ENCODE measurements around the gene FGF11.

Gene FGF11

DNA sequence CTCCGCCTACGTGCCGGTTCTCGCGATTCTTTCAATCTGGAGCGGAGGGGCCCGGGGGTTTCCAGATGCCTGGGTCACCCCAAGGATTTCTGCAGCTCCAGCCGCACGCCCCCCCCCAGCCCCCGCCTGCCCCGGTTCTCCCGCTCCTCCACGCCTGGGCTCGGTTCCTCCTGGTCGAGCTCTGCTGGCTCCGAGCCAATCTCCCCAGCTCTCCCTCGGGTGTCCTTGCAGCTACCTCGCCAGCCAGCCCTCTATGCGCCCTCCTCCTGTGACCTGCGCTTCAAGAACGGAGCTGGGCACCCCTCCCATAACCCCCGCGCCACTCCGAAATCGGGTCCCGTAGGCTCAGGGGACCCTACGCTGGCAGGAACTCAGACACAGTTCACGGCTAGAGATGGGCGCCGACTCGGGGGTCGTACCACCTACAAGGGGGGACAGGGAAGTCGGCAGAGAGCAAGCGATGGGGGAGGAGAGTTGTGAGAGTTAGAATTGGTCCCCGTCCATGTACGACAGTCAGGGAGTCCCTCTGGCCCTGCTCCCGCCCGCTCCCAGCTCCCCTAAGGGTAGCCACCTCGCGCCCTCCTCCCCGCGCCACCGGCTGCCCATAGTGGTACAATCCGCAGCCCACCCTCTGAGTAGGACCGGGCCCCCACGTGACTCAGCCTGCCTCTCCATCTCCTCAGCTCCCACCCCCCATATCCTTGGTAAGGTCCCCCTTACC, 961 bp downstream of the FGF11 start:
- TF ChIP-seq, protein P1, sequence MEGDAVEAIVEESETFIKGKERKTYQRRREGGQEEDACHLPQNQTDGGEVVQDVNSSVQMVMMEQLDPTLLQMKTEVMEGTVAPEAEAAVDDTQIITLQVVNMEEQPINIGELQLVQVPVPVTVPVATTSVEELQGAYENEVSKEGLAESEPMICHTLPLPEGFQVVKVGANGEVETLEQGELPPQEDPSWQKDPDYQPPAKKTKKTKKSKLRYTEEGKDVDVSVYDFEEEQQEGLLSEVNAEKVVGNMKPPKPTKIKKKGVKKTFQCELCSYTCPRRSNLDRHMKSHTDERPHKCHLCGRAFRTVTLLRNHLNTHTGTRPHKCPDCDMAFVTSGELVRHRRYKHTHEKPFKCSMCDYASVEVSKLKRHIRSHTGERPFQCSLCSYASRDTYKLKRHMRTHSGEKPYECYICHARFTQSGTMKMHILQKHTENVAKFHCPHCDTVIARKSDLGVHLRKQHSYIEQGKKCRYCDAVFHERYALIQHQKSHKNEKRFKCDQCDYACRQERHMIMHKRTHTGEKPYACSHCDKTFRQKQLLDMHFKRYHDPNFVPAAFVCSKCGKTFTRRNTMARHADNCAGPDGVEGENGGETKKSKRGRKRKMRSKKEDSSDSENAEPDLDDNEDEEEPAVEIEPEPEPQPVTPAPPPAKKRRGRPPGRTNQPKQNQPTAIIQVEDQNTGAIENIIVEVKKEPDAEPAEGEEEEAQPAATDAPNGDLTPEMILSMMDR (IDR thresholded peaks at IDR 0.05; ENCODE audit: control extremely low read depth, extremely low read depth, low read depth, missing control alignments) = no peak
- ChIA-PET CTCF (interaction anchor here (0.9 to 4.5 kb wide), 8 partner anchors 12 to 120 kb away, joined by 3 to 20 read pairs (median 3); partner anchors contain the start of genes SENP3, SPEM1 and SPEM2), POLR2A (interaction anchor here (0.9 to 2.1 kb wide), 4 partner anchors 10 to 45 kb away, joined by 4 to 12 read pairs (median 6); partner anchors contain the start of gene POLR2A)
- DNase-seq (ENCODE audit: extremely low spot score) = peak; percentile 76

DNA sequence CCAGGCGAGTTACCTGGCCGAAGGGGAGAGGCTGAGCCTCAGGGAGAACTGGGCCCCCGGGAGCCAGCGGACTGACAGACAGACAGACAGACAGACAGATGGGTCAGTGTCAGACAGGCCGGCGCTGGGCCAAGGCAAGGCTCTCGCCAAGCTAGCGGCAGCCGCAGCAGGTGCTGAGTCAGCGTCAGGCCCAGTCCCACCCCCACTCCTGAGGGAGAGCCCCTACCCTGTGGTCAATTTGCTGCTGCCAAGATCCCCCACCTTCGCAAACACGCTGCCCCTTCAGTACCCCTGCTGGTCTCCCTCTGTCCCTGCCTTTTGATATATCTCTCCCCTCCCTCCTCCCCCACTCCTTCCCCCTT, 1.5 kb downstream of the FGF11 start:
- POLR2A ChIA-PET = interaction anchor here (0.6 to 2.1 kb wide), 5 partner anchors 8 to 45 kb away, joined by 3 to 12 read pairs (median 5); partner anchors contain the start of gene POLR2A
- DNase-seq (ENCODE audit: extremely low spot score) = peak; percentile 78
- CTCF ChIA-PET = interaction anchor here (0.9 to 4.5 kb wide), 10 partner anchors 11 to 120 kb away, joined by 3 to 20 read pairs (median 5); partner anchors contain the start of genes SENP3, SPEM1 and TMEM95
- TF ChIP-seq, protein P1 (IDR thresholded peaks at IDR 0.05; ENCODE audit: control extremely low read depth, extremely low read depth, low read depth, missing control alignments) = no peak

DNA sequence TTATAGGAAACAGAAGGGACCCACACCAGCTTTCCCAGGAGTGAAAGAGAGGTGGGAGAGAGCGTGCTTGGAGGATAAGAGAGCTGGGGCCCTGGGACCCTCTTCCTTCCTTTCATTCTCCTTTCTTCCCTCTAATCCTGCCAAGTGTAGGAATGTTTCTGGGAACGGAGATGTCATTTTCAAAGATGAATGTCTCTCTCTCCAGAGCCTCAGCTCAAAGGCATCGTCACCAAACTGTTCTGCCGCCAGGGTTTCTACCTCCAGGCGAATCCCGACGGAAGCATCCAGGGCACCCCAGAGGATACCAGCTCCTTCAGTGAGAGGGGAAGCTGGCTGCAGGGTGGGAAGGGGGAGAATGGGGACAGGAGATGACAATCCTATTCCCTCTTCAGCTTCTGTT, 2.0 kb downstream of the FGF11 start:
- POLR2A ChIA-PET = interaction anchor here (0.6 to 2.1 kb wide), 3 partner anchors 9 to 46 kb away, joined by 3 to 12 read pairs (median 4); partner anchors contain the start of gene POLR2A
- CTCF ChIA-PET = interaction anchor here (0.9 to 4.5 kb wide), 10 partner anchors 11 to 119 kb away, joined by 3 to 20 read pairs (median 5); partner anchors contain the start of genes SENP3, SPEM1 and TMEM95
- no peak for DNase-seq (ENCODE audit: extremely low spot score)
- TF ChIP-seq, protein P1 (IDR thresholded peaks at IDR 0.05; ENCODE audit: control extremely low read depth, extremely low read depth, low read depth, missing control alignments) = no peak

DNA sequence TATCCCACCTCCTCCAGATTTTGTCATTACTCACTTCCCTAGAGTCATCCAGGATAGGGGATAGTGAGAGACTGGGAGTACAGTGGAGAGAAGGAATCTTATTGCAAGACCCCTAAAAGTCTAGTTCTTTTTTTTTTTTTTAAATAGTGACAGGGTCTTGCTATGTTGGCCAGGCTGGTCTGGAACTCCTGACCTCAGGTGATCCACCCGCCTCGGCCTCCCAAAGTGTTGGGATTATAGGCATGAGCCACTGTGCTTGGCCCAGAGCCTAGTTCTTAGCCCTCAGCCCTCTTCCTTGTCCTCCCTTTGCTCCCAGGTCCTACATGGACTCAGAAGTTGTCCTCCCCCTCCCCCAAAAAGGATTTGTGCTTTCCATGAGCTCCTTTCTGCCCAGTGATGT, 2.8 kb downstream of the FGF11 start:
- POLR2A ChIA-PET = no interaction called here
- TF ChIP-seq, protein P1 (IDR thresholded peaks at IDR 0.05; ENCODE audit: control extremely low read depth, extremely low read depth, low read depth, missing control alignments) = no peak
- CTCF ChIA-PET = interaction anchor here (1.1 to 4.5 kb wide), 5 partner anchors 13 to 118 kb away, joined by 3 to 20 read pairs (median 9); partner anchors contain the start of genes SENP3 and TMEM95
- no peak for DNase-seq (ENCODE audit: extremely low spot score)

DNA sequence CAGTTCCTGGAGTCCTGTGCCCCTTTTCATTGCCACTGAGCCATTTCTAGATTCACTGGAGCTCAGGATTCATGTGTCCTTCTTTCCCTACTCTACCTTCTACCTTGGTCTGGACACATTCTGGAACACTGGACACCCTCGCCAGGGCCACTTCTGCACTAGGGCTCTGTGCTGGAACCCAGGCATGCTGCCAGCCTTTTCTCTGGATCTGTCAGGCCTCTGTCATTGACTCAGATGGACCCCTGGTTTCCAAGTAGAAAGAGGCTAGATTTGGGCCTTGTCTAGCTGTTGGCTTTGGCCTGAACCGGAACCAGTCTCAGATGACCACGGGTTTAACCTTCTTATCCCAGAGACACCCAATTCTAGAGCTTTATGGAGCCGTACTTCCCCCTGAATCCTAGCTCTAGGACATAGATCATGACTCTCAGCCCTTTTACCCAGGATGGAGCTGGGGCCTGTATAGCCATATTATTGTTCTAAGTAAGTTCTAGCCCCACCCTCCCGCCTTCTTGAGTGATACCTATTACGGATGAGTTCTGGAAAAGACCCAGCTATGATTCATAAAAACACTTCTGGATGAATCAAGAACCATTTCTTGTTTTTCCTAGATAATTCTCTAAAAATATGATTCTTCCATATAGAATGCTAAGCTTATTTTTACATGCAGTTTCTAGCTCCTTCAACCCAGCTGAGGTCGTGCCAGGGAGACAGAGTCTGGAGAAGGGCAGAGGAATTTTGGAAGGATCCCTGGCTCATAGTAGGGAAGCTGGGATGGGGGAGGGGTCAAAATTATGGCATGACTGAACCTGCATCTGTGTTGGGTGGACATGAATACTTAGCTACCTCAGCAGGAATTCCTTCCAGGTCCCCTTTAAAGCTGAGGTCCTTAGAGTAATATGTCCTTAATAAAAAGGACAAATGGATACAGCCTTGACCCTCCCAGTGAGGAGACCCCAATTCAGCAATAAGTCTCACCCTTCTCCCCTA, 4.5 kb downstream of the FGF11 start:
- POLR2A ChIA-PET = interaction anchor here (1.2 to 1.7 kb wide), 2 partner anchors 40 to 41 kb away, joined by 3 to 6 read pairs; partner anchors contain the start of genes POLR2A and TMEM256

More for the DNA sequence above, 4.5 kb downstream of the FGF11 start:
- CTCF ChIA-PET = interaction anchor here (0.8 to 5.4 kb wide), 9 partner anchors 8 to 117 kb away, joined by 3 to 39 read pairs (median 4); partner anchors contain the start of genes SENP3 and TMEM102
- TF ChIP-seq, protein P1 (IDR thresholded peaks at IDR 0.05; ENCODE audit: control extremely low read depth, extremely low read depth, low read depth, missing control alignments) = no peak
- no peak for DNase-seq (ENCODE audit: extremely low spot score)

All from GM10248 (cell line).